GM23248 (cell line): Measurements from ENCODE around the gene AGPAT3. TPM values are rescaled to one million over a fixed set of nuclear protein-coding genes. Genes with fewer than 3 reads are reported as not detected.

Source experiments
- DNase-seq: peaks from one replicate; pipeline ENCODE4 v3.0.0-alpha.2; 2015
- H2AFZ ChIP-seq: fragments of 200-600 bp; sonication (generic); 2 replicates; pipeline ENCODE4 v1.6.1; 2016; ENCODE audit warnings: antibody characterized with exemption
- H3F3A ChIP-seq: fragments of 200-600 bp; sonication (generic); 2 replicates; pipeline ENCODE4 v1.6.1; 2016; ENCODE audit warnings: mild to moderate bottlenecking, antibody characterized with exemption, mixed run types; ENCODE audit not compliant: insufficient read depth
- H3K27ac ChIP-seq: fragments of 200-600 bp; sonication (generic); 2 replicates; pipeline ENCODE4 v1.5.1; 2016; ENCODE audit warnings: mild to moderate bottlenecking
- H3K27me3 ChIP-seq: fragments of 200-600 bp; sonication (generic); replicated peaks from 2 replicates; pipeline ENCODE4 v1.6.1; 2016; ENCODE audit warnings: mild to moderate bottlenecking; ENCODE audit not compliant: insufficient read depth
- H3K36me3 ChIP-seq: fragments of 200-600 bp; sonication (generic); 2 replicates; pipeline ENCODE4 v1.6.1; 2016; ENCODE audit warnings: low read depth, mild to moderate bottlenecking
- H3K4me1 ChIP-seq: fragments of 200-600 bp; sonication (generic); 2 replicates; pipeline ENCODE4 v1.6.1; 2016; ENCODE audit warnings: mild to moderate bottlenecking; ENCODE audit not compliant: insufficient read depth
- H3K4me2 ChIP-seq: fragments of 200-600 bp; sonication (generic); one replicate; pipeline ENCODE4 v1.6.1; 2016; ENCODE audit warnings: mild to moderate bottlenecking; ENCODE audit not compliant: unreplicated experiment
- H3K4me3 ChIP-seq: fragments of 200-600 bp; sonication (generic); 2 replicates; pipeline ENCODE4 v1.5.1; 2016; ENCODE audit warnings: mild to moderate bottlenecking
- H3K79me2 ChIP-seq: fragments of 200-600 bp; sonication (generic); 2 replicates; pipeline ENCODE4 v1.6.1; 2016; ENCODE audit warnings: mild to moderate bottlenecking; ENCODE audit not compliant: insufficient read depth
- H3K9ac ChIP-seq: fragments of 200-600 bp; sonication (generic); 2 replicates; pipeline ENCODE4 v1.6.1; 2016; ENCODE audit warnings: mild to moderate bottlenecking
- H3K9me2 ChIP-seq: fragments of 200-600 bp; sonication (generic); 2 replicates; pipeline ENCODE4 v1.6.1; 2016; ENCODE audit warnings: mixed run types, mild to moderate bottlenecking, moderate library complexity; ENCODE audit not compliant: insufficient read depth
- H3K9me3 ChIP-seq: fragments of 200-600 bp; sonication (generic); one replicate; pipeline ENCODE4 v1.6.1; 2017; ENCODE audit warnings: low read depth
- H4K20me1 ChIP-seq: fragments of 200-600 bp; sonication (generic); 2 replicates; pipeline ENCODE4 v1.6.0; 2016; ENCODE audit not compliant: insufficient read depth
- EZH2 ChIP-seq: fragments of 200-600 bp; sonication (generic); IDR thresholded peaks from 2 replicates; pipeline ENCODE4 v1.6.1; 2018; ENCODE audit warnings: antibody characterized with exemption, mild to moderate bottlenecking; ENCODE audit not compliant: insufficient read depth, poor library complexity, severe bottlenecking
- EZH2phosphoT487 ChIP-seq: fragments of 200-600 bp; sonication (generic); IDR thresholded peaks from 2 replicates; pipeline ENCODE4 v1.6.1; 2018; ENCODE audit warnings: antibody characterized with exemption, moderate library complexity, mild to moderate bottlenecking, low read depth; ENCODE audit not compliant: insufficient read depth
- WGBS, 2 experiments: methylation state at CpG; one replicate each; pipeline ENCODE4 v1.1.6; 2015 to 2017; ENCODE audit warnings: low lambda C conversion rate in 2 of 2, low coverage in 1 of 2; ENCODE audit errors: missing lambda C conversion rate in 2 of 2; 5-methylcytosine and 5-hydroxymethylcytosine counted together
- in situ Hi-C: fragments of 300-500 bp; cut with MboI; formaldehyde crosslinking; loops from 2 replicates; pipeline ENCODE4 v1.15.0; 2020
- polyA plus RNA-seq: library from polyadenylated mRNA; unstranded; fragments of >200 nt; fragmentation: Nextera tagmentation; extraction: Ambion mirVana; gene quantifications from 2 replicates; pipeline ENCODE4 v1.2.1, GENCODE V29; 2016
- total RNA-seq: library from RNA; depleted of rRNA; stranded (reverse); fragments of >200 nt; shearing (Covaris generic); gene quantifications from 2 replicates; pipeline ENCODE4 v1.2.3, GENCODE V29; 2014

The AGPAT3 gene
- total and polyA plus RNA-seq, 2 experiments from 2014 or later, result 12.3 to 29.3 TPM

DNA sequence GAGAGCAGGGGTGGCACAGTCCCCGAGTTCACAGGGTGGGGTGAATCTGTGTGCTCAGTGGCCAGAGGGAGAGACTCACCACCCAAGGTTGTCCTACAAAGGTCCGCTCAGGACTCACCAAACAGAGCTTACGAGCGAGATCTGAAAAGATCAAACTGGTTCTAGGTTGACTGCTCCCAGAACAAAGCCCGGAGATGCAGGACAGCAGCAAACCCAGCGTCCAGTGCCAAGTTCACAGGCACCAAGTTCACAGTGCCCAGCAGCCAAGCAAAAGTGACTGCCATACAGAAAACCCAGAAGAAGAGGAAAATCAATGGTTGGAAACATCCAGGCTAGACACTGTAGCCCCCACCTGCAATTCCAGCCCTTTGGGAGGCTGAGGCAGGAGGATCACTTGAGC, 35.7 kb downstream of the AGPAT3 start:
- H3K79me2 ChIP-seq, result peaks cover 40% of the 10 kb centered on the region
- no peak overlapping the region for H3K9ac ChIP-seq
- DNase-seq, result no peak
- no peak overlapping the region for H3K4me2 ChIP-seq
- H2AFZ ChIP-seq, result no peak overlapping the region
- in situ Hi-C loops, result no loop called here
- H4K20me1 ChIP-seq, result no peaks in the 10 kb centered on the region
- H3K4me1 ChIP-seq, result no peaks in the 10 kb centered on the region
- H3F3A ChIP-seq, result peaks cover 5% of the 10 kb centered on the region; the same call in 1 of the 2 replicates
- H3K36me3 ChIP-seq, result no peaks in the 10 kb centered on the region
- TF ChIP-seq EZH2, result no peak
- no peak for TF ChIP-seq EZH2phosphoT487
- H3K4me3 ChIP-seq, result no peak overlapping the region
- WGBS, 2 experiments, result 82 to 90% methylated on average over 6 of the region's 6 CpGs
- no peaks in the 10 kb centered on the region for H3K9me3 ChIP-seq
- no peaks in the 10 kb centered on the region for H3K9me2 ChIP-seq
- H3K27me3 ChIP-seq, result no peaks in the 10 kb centered on the region
- no peak overlapping the region for H3K27ac ChIP-seq

DNA sequence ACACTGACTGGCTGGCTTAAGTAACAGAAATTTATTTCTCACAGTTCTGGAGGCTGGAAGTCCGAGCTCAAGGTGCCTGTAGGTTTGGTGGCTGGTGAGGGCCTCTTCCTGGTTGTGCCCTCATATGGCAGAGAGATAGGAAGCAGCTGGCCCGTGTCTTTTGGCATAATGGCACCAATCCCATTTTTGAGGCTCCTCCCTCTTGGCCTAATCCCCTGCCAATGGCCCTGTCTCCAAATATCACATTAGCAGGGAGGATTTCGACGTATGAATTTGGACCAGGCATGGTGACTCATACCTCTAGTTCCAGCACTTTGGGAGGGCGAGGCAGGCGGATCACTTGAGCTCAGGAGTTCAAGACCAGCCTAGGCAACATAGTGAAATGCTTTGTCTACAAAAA, 37.4 kb downstream of the AGPAT3 start:
- Histone ChIP-seq H3K4me2 (no peak overlapping the region), H3K36me3 (no peaks in the 10 kb centered on the region), H3K4me1 (no peaks in the 10 kb centered on the region), H3K79me2 (peaks cover 30% of the 10 kb centered on the region), H3K9ac (no peak overlapping the region), H3K27ac (no peak overlapping the region), H3K9me3 (no peaks in the 10 kb centered on the region), H3K9me2 (no peaks in the 10 kb centered on the region), H3K4me3 (no peak overlapping the region), H3K27me3 (no peaks in the 10 kb centered on the region), H2AFZ (no peak overlapping the region), H4K20me1 (no peaks in the 10 kb centered on the region), H3F3A (peaks cover 5% of the 10 kb centered on the region; the same call in 1 of the 2 replicates)
- DNase-seq, result no peak
- WGBS, 2 experiments, result 59 to 68% methylated on average over 6 of the region's 6 CpGs
- TF ChIP-seq EZH2 (no peak), EZH2phosphoT487 (no peak)
- in situ Hi-C loops, result no loop called here

DNA sequence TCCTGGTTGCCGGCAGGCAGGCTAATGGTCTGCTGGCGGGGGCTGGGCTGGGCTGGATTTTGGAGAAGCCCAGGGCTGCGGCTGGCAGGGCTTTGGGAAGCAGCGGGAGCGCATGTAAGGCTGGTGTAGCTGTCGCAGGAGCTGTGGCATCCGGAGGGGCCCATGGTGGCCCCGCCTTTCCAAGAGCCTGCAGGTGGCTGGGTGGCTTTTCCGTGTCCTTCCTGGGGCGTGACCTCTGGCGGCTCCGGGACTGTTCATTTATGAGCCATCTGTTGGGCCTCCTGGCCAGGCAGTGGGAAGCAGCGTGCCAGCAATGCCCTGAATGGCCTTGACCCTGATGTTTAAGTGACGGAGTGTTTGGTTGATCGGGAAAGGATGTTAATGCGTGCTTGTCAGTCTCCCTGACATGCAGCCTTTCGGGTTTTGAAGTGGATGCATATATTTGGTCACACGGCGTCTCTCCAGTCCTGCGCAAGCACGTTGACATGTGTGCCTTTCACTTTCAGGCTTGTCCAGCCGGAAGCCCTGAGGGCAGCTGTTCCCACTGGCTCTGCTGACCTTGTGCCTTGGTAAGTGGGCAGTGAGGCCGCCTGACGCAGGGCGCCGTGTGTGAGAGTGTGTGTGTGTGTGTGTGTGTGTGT, 38.5 kb downstream of the AGPAT3 start:
- Histone ChIP-seq H3K27ac (no peak overlapping the region), H3K27me3 (no peaks in the 10 kb centered on the region), H3K9ac (no peak overlapping the region), H3K4me2 (no peak overlapping the region), H3K79me2 (peaks cover 30% of the 10 kb centered on the region; the same call in 1 of the 2 replicates), H2AFZ (no peak overlapping the region), H3K9me2 (no peaks in the 10 kb centered on the region), H3K36me3 (no peaks in the 10 kb centered on the region), H3K9me3 (no peaks in the 10 kb centered on the region), H3F3A (peaks cover 5% of the 10 kb centered on the region; the same call in 1 of the 2 replicates), H3K4me3 (no peak overlapping the region), H3K4me1 (no peaks in the 10 kb centered on the region), H4K20me1 (no peaks in the 10 kb centered on the region)
- no peak for DNase-seq
- 88 to 89% methylated on average over 23 to 25 of the region's 26 CpGs for WGBS, 2 experiments
- in situ Hi-C loops, result no loop called here
- no peak for TF ChIP-seq EZH2phosphoT487
- no peak for TF ChIP-seq EZH2

DNA sequence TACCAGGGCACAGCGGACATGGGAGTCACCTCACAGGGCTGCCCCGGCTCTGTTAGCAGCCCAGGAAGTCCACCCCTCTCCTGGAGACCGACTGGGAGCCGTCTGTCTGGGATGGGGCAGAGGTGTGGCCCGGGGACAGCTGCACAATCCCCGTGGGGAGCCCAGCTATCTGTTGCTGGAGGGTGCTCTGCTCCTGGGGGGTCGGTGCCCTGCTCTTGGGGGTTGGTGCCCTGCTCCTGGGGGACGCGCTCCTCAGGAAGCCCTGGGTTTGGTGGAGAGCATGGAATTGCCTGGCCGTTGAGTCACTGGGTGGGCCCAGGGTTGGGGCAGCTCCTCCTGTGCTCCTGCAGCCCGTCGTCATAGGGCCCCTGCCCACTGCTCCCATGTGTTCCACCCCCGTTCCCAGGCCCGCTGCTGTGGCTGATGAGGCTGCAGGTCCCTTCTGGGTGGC, 39.3 kb downstream of the AGPAT3 start:
- no peaks in the 10 kb centered on the region for H3K9me2 ChIP-seq
- H3K27ac ChIP-seq, result no peak overlapping the region
- H4K20me1 ChIP-seq, result no peaks in the 10 kb centered on the region
- H3F3A ChIP-seq, result peaks cover 5% of the 10 kb centered on the region; the same call in 1 of the 2 replicates
- TF ChIP-seq EZH2phosphoT487 (no peak), EZH2 (no peak)
- 83 to 84% methylated on average over 12 to 14 of the region's 14 CpGs for WGBS, 2 experiments
- H3K4me1 ChIP-seq, result no peaks in the 10 kb centered on the region
- no peak overlapping the region for H3K4me2 ChIP-seq
- H2AFZ ChIP-seq, result no peak overlapping the region
- H3K79me2 ChIP-seq, result peaks cover 26% of the 10 kb centered on the region; the same call in 1 of the 2 replicates
- H3K9me3 ChIP-seq, result no peaks in the 10 kb centered on the region
- no peaks in the 10 kb centered on the region for H3K27me3 ChIP-seq
- in situ Hi-C loops, result no loop called here
- DNase-seq, result no peak
- H3K4me3 ChIP-seq, result no peak overlapping the region
- no peak overlapping the region for H3K9ac ChIP-seq
- H3K36me3 ChIP-seq, result no peaks in the 10 kb centered on the region
